ENCODE results near the gene G0S2. TPM values are rescaled to one million over a fixed set of nuclear protein-coding genes. Genes with fewer than 3 reads are reported as not detected.

The G0S2 gene
- polyA plus RNA-seq, 3 donors, result 176 to 1,583 (median 373) TPM

GRCh38 chr1:209692745-209693504, 17.7 kb downstream of the G0S2 start:
- Histone ChIP-seq H3K4me3 (replicated peaks in 1 of 3; ENCODE audit: low read depth in 2 of 3, low read length in 3 of 3) (no peak overlapping the region), H2AFZ (ENCODE audit: insufficient read depth, low read depth, low read length, poor library complexity, severe bottlenecking) (no peak overlapping the region), H3K9me3 (replicated peaks in 1 of 2; ENCODE audit: control insufficient read depth in 1 of 2, insufficient read depth in 1 of 2, low read length in 2 of 2) (no peaks in the 10 kb centered on the region), H3K9ac (ENCODE audit: insufficient read depth, low read length, poor library complexity, severe bottlenecking) (no peak overlapping the region), H3K36me3 (replicated peaks in 1 of 2; ENCODE audit: control insufficient read depth in 1 of 2, insufficient read depth in 2 of 2, low read length in 2 of 2) (no peaks in the 10 kb centered on the region), H3K79me2 (ENCODE audit: insufficient read depth, low read length) (no peaks in the 10 kb centered on the region), H4K20me1 (ENCODE audit: insufficient read depth, low read length) (no peaks in the 10 kb centered on the region), H3K27me3 (ENCODE audit: control insufficient read depth in 2 of 2, insufficient read depth in 2 of 2, low read length in 2 of 2) (peaks cover 4 to 5% of the 10 kb centered on the region in 2 donors), H3K4me1 (ENCODE audit: control insufficient read depth in 1 of 2, insufficient read depth in 2 of 2, low read length in 2 of 2) (peaks cover 4 to 7% of the 10 kb centered on the region in 2 donors), H3K27ac (ENCODE audit: low read depth in 1 of 2, low read length in 2 of 2) (no peak overlapping the region), H3K4me2 (replicated peaks; ENCODE audit: extremely low read depth, low read length, poor library complexity, severe bottlenecking) (no peak overlapping the region)
- Mint-ChIP-seq H3K4me3 (peak overlapping the region in 1 of 2 donors; percentile 56), H3K9me3 (no peaks in the 10 kb centered on the region), H3K4me1 (peaks cover 8% of the 10 kb centered on the region), H3K36me3 (no peaks in the 10 kb centered on the region), H3K27ac (peak overlapping the region in 2 of 7 donors; percentile 58 to 85), H3K27me3 (ENCODE audit: low read depth in 3 of 3) (peaks cover 9 to 26% (median 19%) of the 10 kb centered on the region in 3 donors)
- TF ChIP-seq, protein P1, sequence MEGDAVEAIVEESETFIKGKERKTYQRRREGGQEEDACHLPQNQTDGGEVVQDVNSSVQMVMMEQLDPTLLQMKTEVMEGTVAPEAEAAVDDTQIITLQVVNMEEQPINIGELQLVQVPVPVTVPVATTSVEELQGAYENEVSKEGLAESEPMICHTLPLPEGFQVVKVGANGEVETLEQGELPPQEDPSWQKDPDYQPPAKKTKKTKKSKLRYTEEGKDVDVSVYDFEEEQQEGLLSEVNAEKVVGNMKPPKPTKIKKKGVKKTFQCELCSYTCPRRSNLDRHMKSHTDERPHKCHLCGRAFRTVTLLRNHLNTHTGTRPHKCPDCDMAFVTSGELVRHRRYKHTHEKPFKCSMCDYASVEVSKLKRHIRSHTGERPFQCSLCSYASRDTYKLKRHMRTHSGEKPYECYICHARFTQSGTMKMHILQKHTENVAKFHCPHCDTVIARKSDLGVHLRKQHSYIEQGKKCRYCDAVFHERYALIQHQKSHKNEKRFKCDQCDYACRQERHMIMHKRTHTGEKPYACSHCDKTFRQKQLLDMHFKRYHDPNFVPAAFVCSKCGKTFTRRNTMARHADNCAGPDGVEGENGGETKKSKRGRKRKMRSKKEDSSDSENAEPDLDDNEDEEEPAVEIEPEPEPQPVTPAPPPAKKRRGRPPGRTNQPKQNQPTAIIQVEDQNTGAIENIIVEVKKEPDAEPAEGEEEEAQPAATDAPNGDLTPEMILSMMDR (IDR thresholded peaks at IDR 0.05), result peak; percentile 93
- peak; percentile 75 to 81 (median 79) for DNase-seq
- intact Hi-C loops (cut with micrococcal nuclease), result loop anchor here (2.0 to 10.0 kb wide), 6 partner anchors 46 to 116 kb away; no protein-coding TSS in a partner anchor
- WGBS (ENCODE audit: insufficient coverage), result 0% methylated on average over 2 of the region's 3 CpGs

DNA sequence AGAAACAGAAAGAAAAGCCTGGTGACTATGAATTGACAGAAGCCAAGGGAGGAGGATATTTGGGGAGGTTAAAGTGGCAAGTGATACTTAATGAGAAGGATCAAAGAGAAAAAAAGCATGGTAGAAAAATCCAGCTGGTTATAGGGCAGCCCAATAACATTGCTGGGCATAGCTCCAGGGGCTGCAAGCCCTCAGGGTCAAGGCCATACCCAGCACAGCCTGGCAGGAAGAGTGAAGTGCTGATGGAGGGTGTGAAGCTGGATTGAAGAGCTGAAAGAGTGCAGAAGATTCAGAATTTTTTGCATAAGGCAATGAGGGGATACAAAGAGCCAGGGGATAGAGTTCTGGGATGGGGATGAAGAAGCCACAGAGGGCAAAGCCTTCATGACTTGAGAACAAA, 21.5 kb downstream of the G0S2 start:
- Mint-ChIP-seq H3K27me3 (ENCODE audit: low read depth in 3 of 3) (peaks cover 2 to 10% (median 7%) of the 10 kb centered on the region in 3 donors), H3K4me1 (peaks cover 8% of the 10 kb centered on the region), H3K9me3 (peaks cover 0 to 7% (median 4%) of the 10 kb centered on the region in 7 donors), H3K4me3 (no peak overlapping the region), H3K36me3 (peaks cover 2 to 3% of the 10 kb centered on the region in 2 donors), H3K27ac (no peak overlapping the region)
- DNase-seq, result no peak
- Histone ChIP-seq H3K9ac (ENCODE audit: insufficient read depth, low read length, poor library complexity, severe bottlenecking) (no peak overlapping the region), H3K36me3 (replicated peaks in 1 of 2; ENCODE audit: control insufficient read depth in 1 of 2, insufficient read depth in 2 of 2, low read length in 2 of 2) (no peaks in the 10 kb centered on the region), H3K27ac (ENCODE audit: low read depth in 1 of 2, low read length in 2 of 2) (no peak overlapping the region), H3K4me3 (replicated peaks in 1 of 3; ENCODE audit: low read depth in 2 of 3, low read length in 3 of 3) (no peak overlapping the region), H3K79me2 (ENCODE audit: insufficient read depth, low read length) (no peaks in the 10 kb centered on the region), H3K27me3 (ENCODE audit: control insufficient read depth in 2 of 2, insufficient read depth in 2 of 2, low read length in 2 of 2) (peaks cover 0 to 5% of the 10 kb centered on the region in 2 donors), H3K4me2 (replicated peaks; ENCODE audit: extremely low read depth, low read length, poor library complexity, severe bottlenecking) (no peak overlapping the region), H3K4me1 (ENCODE audit: control insufficient read depth in 1 of 2, insufficient read depth in 2 of 2, low read length in 2 of 2) (peaks cover 4 to 7% of the 10 kb centered on the region in 2 donors), H3K9me3 (replicated peaks in 1 of 2; ENCODE audit: control insufficient read depth in 1 of 2, insufficient read depth in 1 of 2, low read length in 2 of 2) (no peaks in the 10 kb centered on the region), H4K20me1 (ENCODE audit: insufficient read depth, low read length) (no peaks in the 10 kb centered on the region), H2AFZ (ENCODE audit: insufficient read depth, low read depth, low read length, poor library complexity, severe bottlenecking) (no peak overlapping the region)
- TF ChIP-seq, protein P1 (IDR thresholded peaks at IDR 0.05), result no peak
- intact Hi-C loops (cut with micrococcal nuclease), result loop anchor here in 1 of 2 donors (10.0 kb wide), 2 partner anchors 48 to 92 kb away; no protein-coding TSS in a partner anchor
